Cortex of kidney (tissue), 1 donor: ENCODE measurements around the gene PRKAG2.

Experiments used
- DNase-seq: peaks from one replicate; lab custom pipeline; 2025; lab: John Stamatoyannopoulos, UW

PRKAG2 gene

DNA sequence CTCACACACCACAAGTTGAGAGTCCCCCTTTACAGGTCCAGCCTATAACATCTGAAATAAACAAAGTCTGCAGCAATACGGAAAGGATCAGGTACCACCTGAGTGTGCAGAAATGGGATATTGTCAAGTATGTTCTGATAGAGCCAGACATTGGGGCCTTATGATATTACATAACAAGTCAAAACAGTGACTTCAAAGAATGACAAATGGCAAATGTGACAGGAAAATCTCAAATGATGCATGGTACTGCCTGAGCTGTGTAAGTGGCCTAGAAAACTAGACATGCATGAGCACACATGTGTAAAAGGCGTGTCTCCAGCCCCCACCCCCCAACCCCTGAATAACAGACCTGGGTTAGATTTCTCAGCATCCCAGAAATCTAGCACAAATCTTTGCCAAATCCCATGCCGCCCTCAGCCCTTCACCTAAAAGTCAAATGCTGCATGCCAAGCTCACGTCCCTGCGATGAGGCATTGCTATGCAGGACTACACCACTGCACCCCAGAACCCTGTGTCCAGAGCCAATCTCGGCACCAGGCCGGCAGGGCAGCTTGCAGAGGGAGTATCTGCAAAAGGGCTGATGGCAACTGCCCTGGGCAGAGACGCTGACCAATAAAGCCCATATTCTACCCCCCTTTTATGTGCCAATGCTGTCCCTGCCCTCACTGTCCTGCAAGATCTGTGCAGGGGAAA is 58.8 kb downstream of the PRKAG2 start:
- no peak for DNase-seq

DNA sequence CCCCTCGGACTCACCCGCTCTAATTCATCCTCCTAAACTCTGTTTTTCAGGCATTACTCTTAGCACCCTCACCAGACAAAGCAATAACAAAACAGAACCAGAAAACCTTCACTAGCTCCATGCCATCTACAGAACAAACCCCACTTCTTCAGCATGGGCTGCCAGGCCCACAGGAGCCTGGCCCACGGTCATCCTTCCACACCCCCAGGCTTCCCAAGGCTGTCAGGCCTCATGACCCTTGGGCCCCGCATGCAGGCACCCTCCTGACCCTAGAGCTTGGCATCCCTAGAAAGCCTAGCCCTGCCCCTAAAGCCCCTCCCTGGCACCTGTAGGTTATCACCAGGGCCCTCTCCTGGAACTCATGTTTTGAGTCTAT is 59.6 kb downstream of the PRKAG2 start:
- no peak for DNase-seq

DNA sequence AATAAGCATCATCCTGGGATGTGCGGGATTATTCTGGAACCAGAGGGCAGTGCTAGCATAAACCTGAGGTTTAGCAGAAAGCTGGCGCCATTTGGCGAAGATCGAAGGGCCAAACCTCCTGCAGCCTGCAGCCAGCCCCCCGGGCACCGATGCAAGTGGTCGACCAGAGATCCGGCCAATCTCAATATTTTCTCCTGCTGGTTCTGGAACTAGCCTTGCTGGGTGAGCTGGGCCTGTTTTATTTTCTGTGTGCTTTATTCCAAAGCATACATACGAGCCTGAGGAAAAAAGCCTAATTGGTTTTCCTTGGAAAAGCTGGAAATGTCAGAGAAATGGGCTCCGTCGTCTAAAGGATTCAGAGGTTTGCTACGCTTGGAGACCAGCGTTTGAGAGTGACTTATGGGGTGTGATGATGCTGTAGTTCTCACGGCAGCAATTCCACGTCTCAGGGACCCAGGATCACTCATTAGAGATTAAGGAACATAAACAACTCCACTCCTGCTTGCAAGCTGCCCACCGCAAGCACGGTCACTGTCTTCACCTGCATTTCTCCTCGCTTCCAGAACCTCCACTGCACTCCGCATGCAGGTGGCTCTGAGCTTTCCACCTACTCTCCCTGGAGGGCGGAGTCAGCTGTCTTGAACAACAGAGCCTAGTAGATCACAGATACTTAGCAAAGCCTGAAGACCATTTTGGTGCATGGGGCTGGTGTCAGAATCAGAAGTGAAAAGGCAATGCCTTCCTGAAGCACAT is 60.2 kb downstream of the PRKAG2 start:
- no peak for DNase-seq

DNA sequence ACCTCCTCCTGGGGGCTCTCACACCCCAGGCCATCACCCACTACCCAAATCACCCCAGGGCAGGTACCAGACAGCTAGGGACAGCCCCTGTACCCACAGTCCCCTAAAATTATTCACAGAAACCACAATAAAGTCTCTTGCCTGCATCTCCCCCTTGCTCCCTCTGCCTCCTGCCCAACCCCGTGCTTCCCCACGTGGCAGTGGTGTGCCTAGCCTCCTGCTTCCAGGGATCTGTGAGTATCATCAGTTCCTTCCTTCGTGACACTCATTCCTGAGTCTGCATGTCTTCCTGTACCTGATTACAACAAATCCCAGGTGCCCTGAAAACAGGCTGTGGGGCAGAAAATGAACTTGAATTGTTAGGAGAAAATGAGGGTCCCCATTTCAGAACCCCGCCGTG is 61.5 kb downstream of the PRKAG2 start:
- no peak for DNase-seq

DNA sequence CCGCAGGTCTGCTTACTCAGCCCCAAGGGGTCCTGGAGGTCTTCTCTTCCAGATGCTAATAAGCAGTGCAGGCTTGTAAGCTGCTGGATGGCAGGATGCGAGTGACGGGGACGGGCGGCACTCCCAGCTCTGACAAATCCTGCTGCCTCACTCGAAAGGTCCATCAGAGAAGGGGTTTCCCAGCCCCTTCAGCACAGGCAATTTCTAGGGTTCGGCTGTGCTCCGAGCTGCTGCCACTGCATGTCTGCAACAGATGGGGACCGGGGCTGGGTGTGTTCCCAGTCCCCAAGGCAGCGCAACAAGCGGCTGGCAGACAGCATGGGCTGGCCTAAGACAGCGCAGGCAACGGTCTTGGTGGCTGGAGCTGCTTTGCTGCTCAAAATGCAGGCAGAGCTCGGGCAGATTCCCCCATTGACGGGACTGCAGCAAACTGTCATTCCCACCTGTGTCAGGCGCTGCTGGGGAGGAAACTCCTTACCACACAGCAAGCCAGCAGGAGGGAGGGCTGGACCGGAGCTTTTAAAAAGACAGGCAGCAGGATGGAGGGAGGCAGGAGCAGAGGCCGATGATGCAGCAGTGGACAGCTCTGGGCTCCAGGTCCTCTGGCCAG is 62.4 kb downstream of the PRKAG2 start:
- no peak for DNase-seq

DNA sequence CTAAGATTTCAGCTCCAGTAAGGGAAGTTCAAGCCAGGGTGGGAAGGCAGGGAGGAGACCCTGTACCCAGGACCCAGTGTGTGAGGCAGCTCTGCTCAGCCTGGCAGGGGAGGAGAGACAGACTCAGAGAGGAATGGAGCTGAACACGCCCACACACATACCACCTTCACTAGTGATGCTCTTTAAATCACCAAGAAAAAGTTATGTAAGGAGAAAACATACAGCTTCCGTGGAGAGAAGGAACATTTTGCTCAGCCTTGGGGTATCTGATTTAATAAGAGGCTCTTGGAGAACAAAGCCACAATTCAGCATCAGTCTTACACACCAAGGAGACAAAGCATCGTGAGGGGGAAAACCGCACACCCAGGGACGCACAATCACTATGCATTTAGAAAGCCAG is 62.9 kb downstream of the PRKAG2 start:
- DNase-seq = no peak

DNA sequence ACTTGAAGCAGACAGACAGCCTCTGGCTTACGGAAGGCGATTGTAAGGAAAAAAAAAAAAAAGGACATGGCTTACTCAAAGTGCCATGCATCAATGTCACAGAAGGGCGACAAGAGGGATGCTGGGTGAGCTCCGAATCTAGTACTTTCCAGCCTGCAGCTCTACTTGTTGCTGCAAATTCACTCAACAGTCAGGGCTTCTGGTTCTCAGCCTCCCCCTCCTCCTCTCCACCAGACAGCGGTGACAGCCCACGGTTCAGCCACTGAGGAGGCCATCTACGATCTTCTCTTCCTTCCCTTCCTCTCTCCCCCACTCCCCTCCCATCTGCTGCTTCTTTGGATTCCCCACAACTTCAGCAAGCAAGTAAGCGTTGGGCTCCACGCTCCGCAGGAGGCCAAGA is 63.5 kb downstream of the PRKAG2 start:
- no peak for DNase-seq

DNA sequence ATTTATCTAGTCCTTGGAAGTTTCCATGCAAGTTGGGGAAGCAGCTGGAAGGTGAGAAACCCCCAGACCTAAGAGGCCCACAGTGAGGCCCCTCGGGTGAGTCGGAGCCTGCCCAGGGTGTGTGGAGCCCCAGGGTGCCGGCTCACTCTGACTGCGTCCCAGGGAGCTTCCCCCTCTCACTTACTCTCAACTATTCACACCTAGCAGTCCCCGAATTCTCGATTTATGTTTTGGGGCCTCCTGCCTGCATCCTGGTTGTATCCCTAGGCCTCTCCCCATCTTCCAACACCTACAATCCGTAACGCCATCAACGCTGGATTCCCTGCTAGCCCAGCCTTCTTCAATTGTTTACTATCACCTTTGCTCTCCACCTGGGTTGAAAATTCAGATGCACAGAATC is 63.9 kb downstream of the PRKAG2 start:
- DNase-seq = no peak

DNA sequence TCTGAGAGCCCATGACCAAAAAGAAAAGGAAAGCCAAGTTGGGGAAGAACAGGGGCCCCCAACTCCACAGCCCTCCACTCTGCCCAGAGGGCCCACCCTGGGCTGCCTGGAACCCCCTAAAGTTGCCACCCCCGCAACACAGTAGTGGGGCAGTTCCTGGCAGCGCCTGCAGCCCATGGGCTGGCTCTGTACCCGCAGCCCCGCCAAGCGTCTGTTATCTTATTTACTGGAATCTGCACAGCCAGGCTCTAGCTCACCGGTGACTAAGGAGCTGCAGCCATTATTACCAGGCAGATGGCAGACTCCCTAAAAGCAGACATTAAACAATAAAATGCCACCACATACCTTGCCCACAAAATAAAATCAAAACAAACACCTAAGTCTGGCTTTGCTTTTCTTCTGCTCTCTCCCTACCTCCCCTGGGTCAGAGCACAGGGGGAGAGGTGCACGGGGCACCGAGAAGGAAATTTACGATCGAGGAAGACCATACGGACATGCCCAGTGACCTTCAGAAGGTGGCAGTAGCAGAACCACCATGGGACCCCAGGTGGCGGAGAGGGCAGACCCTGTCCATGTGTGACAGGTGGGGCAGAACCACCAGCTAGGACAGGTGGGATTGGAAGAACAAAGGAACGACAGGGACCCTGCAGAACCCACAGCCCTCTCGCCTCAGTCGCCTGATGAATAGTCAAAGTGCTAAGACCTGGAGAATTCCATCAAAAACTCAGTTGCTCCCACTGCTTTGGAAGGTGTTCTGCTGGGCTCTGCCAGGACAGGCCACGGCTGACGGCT is 66.3 kb downstream of the PRKAG2 start:
- no peak for DNase-seq

DNA sequence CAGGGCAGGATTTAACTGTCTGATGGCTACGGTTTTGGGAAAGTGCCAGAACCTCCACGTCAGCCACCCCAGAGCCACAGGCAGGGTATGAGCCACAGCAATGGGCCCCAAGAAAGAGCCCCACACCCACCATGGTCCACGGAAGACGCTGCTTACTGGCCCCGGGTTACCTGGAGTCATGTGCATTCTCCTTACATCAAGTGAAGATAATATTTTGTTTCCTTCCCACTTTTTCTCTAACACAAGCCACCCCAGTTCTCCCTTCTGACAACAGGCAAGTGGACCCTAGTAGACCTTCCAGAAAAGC is 67.1 kb downstream of the PRKAG2 start:
- no peak for DNase-seq

DNA sequence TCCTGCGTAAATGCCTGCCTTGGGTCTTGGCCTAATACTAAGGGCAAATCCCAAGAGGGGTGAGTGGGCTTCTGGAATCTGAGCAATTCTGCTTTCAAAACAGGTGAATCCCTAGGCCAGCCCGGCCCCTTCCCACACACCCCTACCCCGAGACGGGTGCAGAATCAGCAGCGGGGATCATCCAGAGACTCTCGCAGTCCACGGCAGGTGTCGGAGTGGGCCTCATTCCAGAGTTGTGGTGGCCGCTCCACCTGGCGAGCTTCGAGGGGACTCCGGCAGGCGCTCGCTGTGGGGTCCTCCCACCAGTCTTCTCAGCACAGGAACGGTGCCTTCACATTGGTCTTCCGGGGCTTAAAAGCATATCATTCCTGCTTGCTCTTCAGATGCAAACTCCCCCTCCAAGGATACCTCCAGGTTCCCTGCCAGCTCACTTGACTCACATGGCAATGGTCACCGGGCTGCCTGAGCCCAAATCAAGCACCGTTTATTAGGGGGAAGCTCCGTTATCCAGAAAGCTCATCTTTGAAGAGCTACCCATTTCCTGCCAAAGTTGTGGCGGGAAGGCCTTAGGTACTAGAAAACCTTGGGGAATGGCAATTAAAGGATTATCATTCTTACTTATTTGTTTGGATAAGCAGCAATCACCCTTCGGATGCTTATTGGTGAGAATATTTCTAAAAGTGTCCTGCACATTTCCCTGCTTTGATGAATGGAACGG is 67.6 kb downstream of the PRKAG2 start:
- no peak for DNase-seq

DNA sequence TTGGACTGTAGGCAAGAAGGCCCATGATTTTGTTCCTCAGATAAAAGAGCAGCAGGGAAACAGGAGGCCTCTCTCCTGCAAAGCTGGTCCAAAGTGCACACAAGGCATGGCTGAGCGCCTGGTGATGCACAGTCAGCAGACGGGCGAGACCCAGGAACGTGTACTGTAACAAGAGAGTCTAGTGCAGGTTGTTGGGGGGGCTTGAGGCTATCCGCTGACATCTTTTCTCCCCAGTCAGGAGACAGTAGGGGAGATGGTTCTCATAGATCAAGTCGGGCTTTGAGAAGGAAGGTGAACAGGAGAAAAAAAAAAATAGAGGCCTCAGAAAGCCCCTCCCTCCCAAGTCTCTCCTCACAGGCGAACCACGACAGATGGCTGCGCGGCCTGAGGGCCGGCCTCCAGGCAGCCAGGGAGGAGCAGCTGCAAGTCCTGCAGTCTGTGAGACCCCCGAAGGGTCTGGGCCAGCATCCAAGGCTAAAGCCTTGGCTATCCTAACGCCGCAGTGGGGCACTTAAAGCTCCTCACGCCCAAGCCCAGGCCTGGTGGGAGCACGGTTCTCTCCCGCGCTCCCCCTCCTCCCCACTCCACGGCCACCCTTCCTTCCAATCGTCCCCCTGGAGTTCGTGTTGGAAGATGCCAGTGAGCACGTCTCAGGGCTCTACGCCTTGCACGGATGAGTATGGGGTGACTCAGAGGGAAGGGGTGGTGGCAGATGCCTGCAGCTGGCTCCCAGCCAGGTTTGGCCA is 68.3 kb downstream of the PRKAG2 start:
- DNase-seq = no peak

DNA sequence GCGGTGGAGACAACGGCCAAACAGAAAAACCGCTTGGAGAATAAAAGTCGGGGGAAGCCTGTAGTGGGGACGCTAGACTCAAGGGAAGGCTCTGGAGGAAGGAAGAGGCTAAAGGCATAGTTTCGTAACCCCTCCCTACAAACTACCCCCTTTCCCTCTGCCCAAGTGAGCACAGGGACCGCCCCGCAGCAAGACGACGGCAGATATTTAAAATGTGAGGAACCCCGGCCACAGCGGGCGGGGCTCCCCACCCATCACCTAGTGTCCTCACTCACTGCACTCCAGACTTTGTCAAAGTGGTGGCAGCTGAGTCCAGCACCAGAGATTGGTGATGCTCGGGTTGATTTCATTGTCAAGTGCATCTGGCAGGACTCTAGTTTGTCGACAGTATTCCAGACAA is 69.1 kb downstream of the PRKAG2 start:
- no peak for DNase-seq

DNA sequence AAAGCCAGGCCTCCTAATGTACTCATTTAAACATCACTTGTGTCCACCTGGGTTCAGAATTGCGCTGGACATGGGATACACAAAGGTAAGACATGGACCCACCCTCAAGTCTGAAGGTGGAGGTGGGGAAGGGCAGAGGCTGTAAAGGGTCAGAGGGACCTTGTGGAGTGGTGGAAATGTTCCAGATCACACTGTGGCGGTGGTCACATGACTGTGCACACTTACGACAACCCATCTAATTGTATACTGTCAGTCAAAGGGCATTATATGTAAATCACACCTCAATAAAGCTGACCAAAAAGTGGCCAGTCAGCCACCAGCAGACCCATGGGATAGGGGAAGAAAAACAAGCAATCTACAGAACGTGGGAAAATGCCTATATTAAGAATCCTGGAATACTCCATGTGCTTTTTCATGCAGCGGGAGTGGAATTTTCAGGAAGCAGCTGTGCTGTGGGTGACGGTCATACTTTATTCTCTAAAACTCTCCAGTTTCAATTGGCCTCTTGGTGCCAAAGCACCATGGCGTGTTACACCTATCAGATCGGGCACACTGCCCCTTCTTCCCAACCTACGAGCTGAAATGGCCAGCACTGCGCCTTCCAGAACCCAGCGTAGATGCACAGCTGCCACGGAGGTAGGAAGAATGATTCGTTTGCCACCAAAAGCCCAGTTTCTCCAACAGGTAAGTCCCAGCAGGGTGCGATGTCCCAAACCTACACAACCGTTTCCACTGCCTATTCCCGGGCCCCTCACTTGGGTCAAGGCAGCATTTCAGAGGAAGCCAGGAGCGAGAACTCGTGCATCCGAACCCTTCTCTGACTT is 69.8 kb downstream of the PRKAG2 start:
- DNase-seq = no peak

DNA sequence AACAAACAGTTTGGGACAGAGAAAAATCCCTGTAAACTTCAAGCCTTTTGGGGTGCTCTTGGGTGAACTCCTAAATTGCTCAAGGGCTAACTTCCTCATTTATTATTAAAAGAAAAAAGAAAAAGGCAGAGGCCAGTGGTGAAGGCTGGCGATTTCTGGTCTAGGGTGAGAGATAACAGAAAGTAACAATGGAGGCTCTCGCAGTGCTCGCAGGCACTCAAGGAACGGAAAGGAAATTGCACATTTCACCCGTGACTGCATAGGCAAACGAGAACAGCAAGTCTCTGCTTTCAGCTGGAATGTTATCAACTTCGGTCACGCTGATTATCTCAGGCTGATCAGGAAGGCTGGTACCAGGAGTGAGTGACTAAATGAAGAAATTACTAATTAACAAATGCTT is 70.7 kb downstream of the PRKAG2 start:
- DNase-seq = no peak

DNA sequence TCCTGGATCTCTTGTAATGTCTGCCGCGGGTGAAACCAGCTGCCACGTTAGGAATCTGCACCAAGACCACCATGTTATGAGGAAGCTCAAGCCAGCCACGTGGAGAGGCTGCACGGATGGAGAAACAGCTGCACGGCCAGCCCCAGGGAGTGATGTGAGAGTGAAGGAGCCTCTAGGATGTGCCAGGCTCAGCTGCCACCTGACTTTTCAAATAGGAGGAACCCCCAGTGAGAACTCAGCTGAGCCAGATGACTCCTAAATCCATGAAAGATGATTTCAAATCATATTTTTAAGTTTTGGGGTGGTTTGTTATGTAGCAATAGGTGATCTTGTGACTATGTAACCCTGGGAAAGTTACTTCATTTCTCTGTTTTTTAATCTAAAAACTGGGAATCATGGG is 71.7 kb downstream of the PRKAG2 start:
- no peak for DNase-seq

DNA sequence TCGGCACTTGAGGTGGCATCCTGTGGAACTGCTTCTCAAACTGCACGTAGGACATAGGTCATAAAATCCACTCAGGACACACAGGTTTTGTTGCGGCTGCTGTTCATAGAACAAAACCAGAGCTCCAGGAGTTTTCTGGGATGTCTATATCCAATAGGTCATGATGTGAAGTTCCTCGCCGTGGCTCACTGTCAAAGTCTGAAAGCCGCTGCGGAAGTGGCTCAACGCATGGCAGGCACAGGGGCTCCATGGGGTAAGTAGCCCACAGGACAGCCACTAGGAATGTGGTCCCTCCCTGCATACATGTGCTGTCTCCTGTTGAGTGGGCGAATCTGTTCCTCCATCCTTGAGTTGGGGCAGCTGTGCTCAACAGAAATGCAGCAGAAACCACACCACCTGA is 72.2 kb downstream of the PRKAG2 start:
- no peak for DNase-seq

DNA sequence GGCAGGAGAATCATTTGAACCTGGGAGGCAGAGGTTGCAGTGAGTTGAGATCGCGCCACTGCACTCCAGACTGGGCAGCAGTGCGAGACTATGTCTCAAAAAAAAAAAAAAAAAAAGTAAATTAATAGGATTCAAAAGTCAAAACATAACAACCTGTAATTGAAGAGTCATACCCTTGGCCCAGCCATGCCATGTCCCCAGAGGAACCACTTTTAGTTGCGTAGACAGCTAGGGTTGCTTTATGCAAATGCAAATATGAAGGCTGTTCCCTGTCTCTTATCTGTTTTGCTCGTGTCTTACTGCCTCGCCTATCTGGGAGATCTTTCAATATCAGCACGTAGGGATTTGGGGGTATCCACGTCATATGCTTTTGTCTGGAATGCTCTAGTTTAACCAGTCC is 73.1 kb downstream of the PRKAG2 start:
- no peak for DNase-seq

DNA sequence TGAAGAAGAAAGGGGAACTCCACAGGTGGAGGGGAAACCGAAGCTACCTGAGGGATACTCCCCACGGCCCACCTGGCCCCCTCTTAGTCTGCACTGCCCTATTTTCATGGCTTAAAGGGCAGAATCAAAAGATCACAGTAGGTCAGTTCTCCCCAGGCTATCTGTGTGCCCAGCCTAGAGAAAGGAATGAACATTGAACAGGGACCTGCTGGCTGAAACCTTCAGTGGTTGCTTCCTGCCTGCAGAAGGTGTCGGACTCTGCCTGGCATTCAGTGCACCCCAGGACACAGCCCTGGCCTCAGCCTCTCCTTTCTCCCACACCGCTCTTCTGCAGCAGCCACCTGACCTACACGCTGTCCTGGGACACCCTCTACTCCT is 74.5 kb downstream of the PRKAG2 start:
- DNase-seq = no peak

DNA sequence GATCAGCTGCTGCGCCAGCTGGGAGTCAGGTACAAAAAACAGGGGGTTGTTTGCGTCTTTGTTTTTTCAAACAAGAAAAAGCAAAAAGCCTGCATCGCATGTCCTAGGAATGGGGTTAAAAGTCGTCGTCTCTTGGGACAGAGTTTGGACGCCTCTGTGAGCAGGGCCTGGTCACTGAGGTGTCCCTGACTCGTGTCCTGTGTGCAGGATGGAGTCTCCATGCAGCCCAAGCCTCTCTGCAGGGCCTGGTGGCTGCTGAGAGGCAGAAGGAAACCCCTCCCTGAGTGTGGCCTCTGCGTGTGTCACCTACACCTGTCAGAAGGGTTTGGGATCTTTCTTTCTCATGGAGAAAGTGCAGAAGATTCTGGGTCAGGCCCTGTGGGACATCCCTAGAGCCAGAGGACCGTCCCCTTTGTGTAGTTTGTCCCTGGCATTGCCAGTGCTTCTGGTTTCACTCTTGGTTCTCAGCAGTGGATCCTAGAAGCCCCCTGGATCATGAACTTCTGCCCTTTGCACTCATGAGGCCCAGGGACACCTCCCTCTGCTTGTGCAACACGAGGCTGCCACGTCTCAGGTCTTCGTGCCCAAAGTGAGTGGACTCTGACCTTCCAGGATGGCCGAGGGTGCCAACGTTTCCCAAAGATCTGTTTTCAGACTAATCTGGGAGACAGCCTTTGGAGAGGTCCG is 75.0 kb downstream of the PRKAG2 start:
- DNase-seq = no peak
